Osteoblast (primary cell): ENCODE measurements around the gene PTGER4. TPM values are rescaled to one million over a fixed set of nuclear protein-coding genes. Genes with fewer than 3 reads are reported as not detected.
A peak's percentile ranks its signal among the peaks of the same experiment; 100 is the strongest.

Source experiments
- DNase-seq: peaks from one replicate; pipeline ENCODE4 v3.0.0; 2011; ENCODE audit warnings: low spot score, mixed read lengths; ENCODE audit not compliant: insufficient read length; ENCODE audit errors: missing footprints
- H2AFZ ChIP-seq: 2 replicates; pipeline ENCODE4 v1.6.0; 2011; ENCODE audit warnings: mild to moderate bottlenecking, low read length
- H3K27ac ChIP-seq: 2 replicates; pipeline ENCODE4 v1.5.1; 2011; ENCODE audit warnings: mild to moderate bottlenecking, low read depth, low read length, moderate library complexity
- H3K27me3 ChIP-seq: 2 replicates; pipeline ENCODE4 v1.6.0; 2012; ENCODE audit warnings: mild to moderate bottlenecking, control low read depth, inconsistent platforms, low read length, moderate library complexity; ENCODE audit not compliant: insufficient read depth
- H3K36me3 ChIP-seq: 2 replicates; pipeline ENCODE4 v1.5.1; 2011; ENCODE audit warnings: mild to moderate bottlenecking, low read length, control low read depth, moderate library complexity; ENCODE audit not compliant: insufficient read depth
- H3K4me1 ChIP-seq: 2 replicates; pipeline ENCODE4 v1.5.1; 2011; ENCODE audit warnings: mild to moderate bottlenecking, low read length, control low read depth, moderate library complexity; ENCODE audit not compliant: insufficient read depth
- H3K4me2 ChIP-seq: 2 replicates; pipeline ENCODE4 v1.6.0; 2011; ENCODE audit warnings: mild to moderate bottlenecking, low read length; ENCODE audit not compliant: insufficient read depth
- H3K4me3 ChIP-seq: fragments of 200-600 bp; sonication (generic); 3 replicates; pipeline ENCODE4 v1.5.1; 2012; ENCODE audit warnings: mild to moderate bottlenecking, low read length, inconsistent platforms; ENCODE audit not compliant: insufficient read depth
- H3K79me2 ChIP-seq: 2 replicates; pipeline ENCODE4 v1.6.0; 2012; ENCODE audit warnings: mild to moderate bottlenecking, low read length, control low read depth, inconsistent platforms; ENCODE audit not compliant: insufficient read depth
- H3K9me3 ChIP-seq: 2 replicates; pipeline ENCODE4 v1.5.1; 2011; ENCODE audit warnings: low read depth, low read length, control low read depth
- H4K20me1 ChIP-seq: 2 replicates; pipeline ENCODE4 v1.6.0; 2012; ENCODE audit warnings: mild to moderate bottlenecking, low read length, control low read depth; ENCODE audit not compliant: insufficient read depth
- total RNA-seq: library from RNA; depleted of rRNA; stranded (reverse); fragments of >200 nt; gene quantifications from 2 replicates; pipeline ENCODE4 v1.2.3, GENCODE V29; 2012
- TF ChIP-seq, protein P1 (sequence below): IDR thresholded peaks from 2 replicates; pipeline ENCODE4 v1.5.1; 2011; ENCODE audit warnings: mild to moderate bottlenecking, low read depth, low read length, moderate library complexity; ENCODE audit errors: extremely low read depth

Gene PTGER4
- total RNA-seq, 1 donor: 15.2 TPM

DNA sequence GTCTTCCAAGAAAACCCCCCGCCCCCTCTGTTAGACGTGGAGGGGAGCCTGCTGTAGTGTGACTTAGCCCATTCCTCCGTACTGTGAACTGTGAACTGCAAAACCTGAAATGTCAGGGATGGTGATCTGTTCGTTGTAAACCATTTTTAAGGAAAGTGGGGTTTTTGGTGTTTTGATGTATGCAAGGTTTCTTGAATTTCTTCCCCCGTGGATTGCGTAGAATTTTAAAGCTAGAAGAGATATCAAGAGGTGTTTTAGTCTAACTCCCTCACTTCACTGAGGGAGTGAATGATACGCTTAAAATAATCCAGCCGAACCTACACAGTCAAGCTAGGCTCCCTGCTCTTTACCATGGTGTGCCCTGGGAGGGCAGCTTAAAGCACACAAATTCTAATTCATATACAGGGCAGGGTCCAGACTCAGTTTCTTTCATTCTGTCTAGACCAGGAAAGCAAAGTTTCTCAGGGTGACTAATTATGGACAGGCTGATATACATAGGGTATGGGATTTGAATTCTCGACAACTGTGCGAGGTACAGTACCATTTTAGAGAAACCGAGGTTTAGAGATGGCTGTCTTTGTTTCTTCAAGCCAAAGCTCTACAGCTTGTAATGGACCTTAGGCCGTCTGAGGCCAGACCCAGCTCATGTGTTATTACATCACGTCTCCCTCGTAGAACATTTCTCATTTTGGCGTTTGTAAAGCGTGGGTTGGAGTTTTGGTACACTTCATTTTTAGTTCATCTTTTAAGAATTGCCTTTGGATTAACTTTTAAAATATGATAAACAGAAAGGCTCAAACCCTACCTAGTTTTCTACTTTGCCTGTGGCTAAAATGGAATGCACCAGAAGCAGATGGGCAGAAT, 2.7 kb downstream of the PTGER4 start:
- Histone ChIP-seq H3K27me3 (no peaks in the 10 kb centered on the region), H4K20me1 (no peaks in the 10 kb centered on the region), H3K27ac (no peak overlapping the region), H2AFZ (peak overlapping the region; percentile 81), H3K4me1 (peaks cover 38% of the 10 kb centered on the region), H3K4me3 (peak overlapping the region; percentile 81), H3K36me3 (no peaks in the 10 kb centered on the region), H3K9me3 (no peaks in the 10 kb centered on the region), H3K4me2 (peak overlapping the region; percentile 96), H3K79me2 (peaks cover 65% of the 10 kb centered on the region)
- TF ChIP-seq, protein P1, sequence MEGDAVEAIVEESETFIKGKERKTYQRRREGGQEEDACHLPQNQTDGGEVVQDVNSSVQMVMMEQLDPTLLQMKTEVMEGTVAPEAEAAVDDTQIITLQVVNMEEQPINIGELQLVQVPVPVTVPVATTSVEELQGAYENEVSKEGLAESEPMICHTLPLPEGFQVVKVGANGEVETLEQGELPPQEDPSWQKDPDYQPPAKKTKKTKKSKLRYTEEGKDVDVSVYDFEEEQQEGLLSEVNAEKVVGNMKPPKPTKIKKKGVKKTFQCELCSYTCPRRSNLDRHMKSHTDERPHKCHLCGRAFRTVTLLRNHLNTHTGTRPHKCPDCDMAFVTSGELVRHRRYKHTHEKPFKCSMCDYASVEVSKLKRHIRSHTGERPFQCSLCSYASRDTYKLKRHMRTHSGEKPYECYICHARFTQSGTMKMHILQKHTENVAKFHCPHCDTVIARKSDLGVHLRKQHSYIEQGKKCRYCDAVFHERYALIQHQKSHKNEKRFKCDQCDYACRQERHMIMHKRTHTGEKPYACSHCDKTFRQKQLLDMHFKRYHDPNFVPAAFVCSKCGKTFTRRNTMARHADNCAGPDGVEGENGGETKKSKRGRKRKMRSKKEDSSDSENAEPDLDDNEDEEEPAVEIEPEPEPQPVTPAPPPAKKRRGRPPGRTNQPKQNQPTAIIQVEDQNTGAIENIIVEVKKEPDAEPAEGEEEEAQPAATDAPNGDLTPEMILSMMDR: no peak
- DNase-seq: peak; percentile 55

- no peak overlapping the region for H3K27ac ChIP-seq
- no peaks in the 10 kb centered on the region for H3K9me3 ChIP-seq
- H3K4me2 ChIP-seq: peak overlapping the region; percentile 96
- H2AFZ ChIP-seq: no peak overlapping the region
- H3K4me1 ChIP-seq: peaks cover 35% of the 10 kb centered on the region
- H3K27me3 ChIP-seq: no peaks in the 10 kb centered on the region
- H3K36me3 ChIP-seq: no peaks in the 10 kb centered on the region
- peak overlapping the region; percentile 8 for H3K4me3 ChIP-seq
- H4K20me1 ChIP-seq: no peaks in the 10 kb centered on the region
- H3K79me2 ChIP-seq: peaks cover 66% of the 10 kb centered on the region
- no peak for DNase-seq
- TF ChIP-seq, protein P1: no peak
These were observed 3.6 kb downstream of the PTGER4 start for GRCh38 chr5:40683305-40683704.

DNA sequence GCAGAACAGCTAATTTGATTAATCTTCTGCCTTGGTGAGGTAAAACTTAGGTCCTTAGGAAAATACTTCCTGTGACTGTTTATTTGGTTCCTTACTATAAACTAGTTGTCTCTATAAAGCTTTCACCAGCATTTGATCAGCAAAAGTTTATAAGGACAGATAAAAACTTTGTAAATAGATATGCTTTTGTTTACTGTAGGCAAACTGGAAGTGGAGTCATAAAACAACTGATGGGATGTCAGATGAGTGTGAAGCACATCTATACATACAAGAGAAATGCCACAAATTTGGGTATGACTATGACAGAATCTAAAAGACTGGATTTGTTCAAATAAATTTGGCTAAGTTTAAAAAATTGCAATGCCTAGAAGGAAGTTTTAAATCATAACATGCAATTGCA, 5.5 kb downstream of the PTGER4 start:
- H3K27ac ChIP-seq: no peak overlapping the region
- TF ChIP-seq, protein P1: no peak
- DNase-seq: no peak
- H3K36me3 ChIP-seq: no peaks in the 10 kb centered on the region
- no peaks in the 10 kb centered on the region for H3K9me3 ChIP-seq
- peaks cover 62% of the 10 kb centered on the region for H3K79me2 ChIP-seq
- no peak overlapping the region for H2AFZ ChIP-seq
- H3K4me3 ChIP-seq: no peak overlapping the region
- no peaks in the 10 kb centered on the region for H4K20me1 ChIP-seq
- no peaks in the 10 kb centered on the region for H3K27me3 ChIP-seq
- H3K4me2 ChIP-seq: no peak overlapping the region
- peaks cover 39% of the 10 kb centered on the region for H3K4me1 ChIP-seq

DNA sequence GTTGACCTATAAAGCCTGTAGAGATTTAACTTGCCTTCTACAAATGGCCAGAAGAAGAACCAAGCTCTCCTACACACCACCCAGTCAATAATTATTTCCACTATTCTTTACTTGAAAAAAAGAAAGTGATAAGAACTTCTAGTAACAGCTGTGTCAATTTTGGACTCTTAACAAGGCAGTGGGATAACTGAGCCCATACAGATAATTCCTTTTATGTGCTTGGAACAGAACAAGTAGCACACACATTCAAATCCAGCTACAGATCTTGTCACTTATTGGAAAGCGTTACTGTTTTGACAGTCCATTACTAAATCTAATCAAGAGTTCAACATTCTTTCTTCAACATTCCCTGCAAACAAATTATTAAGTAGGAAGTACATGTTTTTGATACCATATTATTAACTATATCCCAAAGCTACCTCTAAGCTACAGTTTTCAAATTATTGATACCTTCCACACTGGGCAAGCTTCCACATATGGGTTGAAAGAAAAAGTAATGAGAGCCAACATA, 6.3 kb downstream of the PTGER4 start:
- no peaks in the 10 kb centered on the region for H4K20me1 ChIP-seq
- H3K36me3 ChIP-seq: no peaks in the 10 kb centered on the region
- H3K27me3 ChIP-seq: no peaks in the 10 kb centered on the region
- H3K27ac ChIP-seq: no peak overlapping the region
- no peak for DNase-seq
- H3K4me2 ChIP-seq: no peak overlapping the region
- no peak overlapping the region for H2AFZ ChIP-seq
- TF ChIP-seq, protein P1: no peak
- H3K9me3 ChIP-seq: no peaks in the 10 kb centered on the region
- no peak overlapping the region for H3K4me3 ChIP-seq
- H3K79me2 ChIP-seq: peaks cover 53% of the 10 kb centered on the region
- H3K4me1 ChIP-seq: peaks cover 36% of the 10 kb centered on the region
